GM18508 (cell line): ENCODE measurements around the gene OSBPL2.

Source experiments
- ATAC-seq: cut with Tn5 transposase; IDR thresholded peaks from one replicate; pipeline ENCODE4 v1.9.1; 2021; ENCODE audit warnings: moderate number of reproducible peaks; ENCODE audit not compliant: insufficient read depth, unreplicated experiment

The OSBPL2 gene

GRCh38 chr20:62274332-62274950, 36.1 kb downstream of the OSBPL2 start:
- ATAC-seq: no peak

- ATAC-seq: no peak
Measured at GRCh38 chr20:62275219-62275618, 36.9 kb downstream of the OSBPL2 start.

- ATAC-seq: no peak
Measured at GRCh38 chr20:62276439-62276838, 38.1 kb downstream of the OSBPL2 start.

- ATAC-seq: no peak
Measured at GRCh38 chr20:62277253-62277652, 38.9 kb downstream of the OSBPL2 start.

- no peak for ATAC-seq
Measured at GRCh38 chr20:62280303-62280702, 42.0 kb downstream of the OSBPL2 start.

GRCh38 chr20:62281161-62281933, 43.0 kb downstream of the OSBPL2 start:
- ATAC-seq: no peak

GRCh38 chr20:62282103-62282502, 43.8 kb downstream of the OSBPL2 start:
- no peak for ATAC-seq

- no peak for ATAC-seq
Measured at GRCh38 chr20:62282877-62283503, 44.7 kb downstream of the OSBPL2 start.

GRCh38 chr20:62284448-62284847, 46.1 kb downstream of the OSBPL2 start:
- ATAC-seq: no peak

- no peak for ATAC-seq
Measured at GRCh38 chr20:62285151-62285550, 46.8 kb downstream of the OSBPL2 start.

- ATAC-seq: no peak
Measured at GRCh38 chr20:62285722-62286121, 47.4 kb downstream of the OSBPL2 start.

GRCh38 chr20:62286493-62287064, 48.3 kb downstream of the OSBPL2 start:
- no peak for ATAC-seq

GRCh38 chr20:62287129-62287528, 48.8 kb downstream of the OSBPL2 start:
- ATAC-seq: no peak

GRCh38 chr20:62287759-62288534, 49.6 kb downstream of the OSBPL2 start:
- ATAC-seq: no peak

- no peak for ATAC-seq
Measured at GRCh38 chr20:62288535-62289105, 50.3 kb downstream of the OSBPL2 start.

- no peak for ATAC-seq
Measured at GRCh38 chr20:62289131-62289530, 50.8 kb downstream of the OSBPL2 start.

- no peak for ATAC-seq
Measured at GRCh38 chr20:62289898-62290297, 51.6 kb downstream of the OSBPL2 start.

GRCh38 chr20:62291251-62292066, 53.1 kb downstream of the OSBPL2 start:
- ATAC-seq: no peak

- no peak for ATAC-seq
Measured at GRCh38 chr20:62292108-62292507, 53.8 kb downstream of the OSBPL2 start.
